AG04450 (cell line): ENCODE results near the gene PGM1. TPM values are rescaled to one million over a fixed set of nuclear protein-coding genes. Genes with fewer than 3 reads are reported as not detected.

Source experiments
- CTCF ChIA-PET: fragments of 300-600, 350-600 bp; formaldehyde crosslinking; extraction: SDS; loops from one replicate; lab custom pipeline; 2022; ENCODE audit warnings: antibody characterized with exemption, inconsistent platforms; lab: Charles Lee
- POLR2A ChIA-PET: fragments of 350-600 bp; formaldehyde crosslinking; extraction: SDS; loops from one replicate; lab custom pipeline; 2021; ENCODE audit warnings: antibody characterized with exemption, inconsistent platforms; lab: Yijun Ruan, JAX
- DNase-seq: peaks from one replicate; pipeline ENCODE4 v3.0.0-alpha.2; 2011; ENCODE audit warnings: low read depth, low spot score
- H3K27ac ChIP-seq: one replicate; pipeline ENCODE4 v1.5.1; 2012; ENCODE audit warnings: low read depth, low read length, control low read depth
- H3K27me3 ChIP-seq: one replicate; pipeline ENCODE4 v1.6.0; 2012; ENCODE audit warnings: low read length; ENCODE audit not compliant: control insufficient read depth, insufficient read depth
- H3K4me3 ChIP-seq: 2 replicates; pipeline ENCODE4 v1.5.1; 2011; ENCODE audit warnings: mild to moderate bottlenecking, low read depth, low read length, control low read depth
- H3K9me3 ChIP-seq: 2 replicates; pipeline ENCODE4 v1.5.1; 2012; ENCODE audit warnings: low read length; ENCODE audit not compliant: control insufficient read depth, insufficient read depth
- CTCF ChIP-seq: IDR thresholded peaks from 2 replicates; pipeline ENCODE4 v1.5.1; 2011; ENCODE audit warnings: low read depth, low read length, control low read depth, inconsistent platforms
- polyA plus RNA-seq: library from polyadenylated mRNA; depleted of rRNA; stranded (reverse); fragments of >200 nt; gene quantifications from 2 replicates; pipeline ENCODE4 v1.2.3, GENCODE V29; 2011

PGM1 gene
- polyA plus RNA-seq, 1 experiment, result 25.0 TPM

DNA sequence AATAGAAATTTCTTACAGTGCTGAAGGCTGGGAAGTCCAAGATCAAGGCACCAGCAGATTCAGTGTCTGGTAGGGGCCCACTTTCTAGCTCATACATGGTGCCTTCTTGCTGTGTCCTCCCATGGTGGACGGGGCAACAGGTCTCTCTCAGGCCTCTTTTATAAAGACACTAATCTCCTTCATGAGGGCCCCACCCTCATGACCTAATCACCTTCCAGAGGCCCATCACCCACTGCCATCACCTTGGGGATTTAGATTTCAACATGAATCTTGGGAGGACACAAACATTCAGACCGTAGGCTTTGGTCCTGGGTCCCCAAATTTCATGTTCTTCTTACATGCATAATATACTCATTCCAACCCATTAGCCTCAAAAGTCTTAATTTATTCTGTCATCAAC is 71.5 kb downstream of the PGM1 start:
- H3K27ac ChIP-seq, result no peak overlapping the region
- CTCF ChIA-PET, result interaction anchor here (2.6 kb wide), 1 partner anchor 9 kb away, joined by 12 read pairs; no protein-coding TSS in a partner anchor
- no peak for TF ChIP-seq CTCF
- no peaks in the 10 kb centered on the region for H3K27me3 ChIP-seq
- POLR2A ChIA-PET, result interaction anchor here (1.2 kb wide), 1 partner anchor 9 kb away, joined by 3 read pairs; no protein-coding TSS in a partner anchor
- H3K4me3 ChIP-seq, result no peak overlapping the region
- peaks cover 3% of the 10 kb centered on the region; the same call in 1 of the 2 replicates for H3K9me3 ChIP-seq
- no peak for DNase-seq

DNA sequence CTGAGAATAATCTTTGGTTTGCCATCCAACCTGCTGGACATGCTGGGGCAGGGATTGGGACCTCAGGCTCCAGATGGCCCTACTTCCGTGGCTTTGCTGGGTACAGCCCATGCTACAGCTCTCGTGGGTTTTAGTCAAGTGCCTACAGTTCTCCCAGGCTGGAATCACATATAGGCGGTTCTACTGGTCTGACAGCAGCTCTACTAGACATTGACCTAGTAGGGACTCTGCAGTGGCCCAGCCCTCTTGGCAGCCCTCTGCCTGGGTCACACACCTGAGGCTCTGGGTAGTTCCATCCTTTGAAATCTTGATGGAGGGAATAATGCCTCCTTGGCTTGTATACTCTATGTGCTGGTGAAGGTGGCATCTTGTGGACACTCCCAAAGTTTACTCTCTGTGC is 72.2 kb downstream of the PGM1 start:
- H3K9me3 ChIP-seq, result peaks cover 3% of the 10 kb centered on the region; the same call in 1 of the 2 replicates
- H3K27ac ChIP-seq, result no peak overlapping the region
- no peaks in the 10 kb centered on the region for H3K27me3 ChIP-seq
- no peak overlapping the region for H3K4me3 ChIP-seq
- POLR2A ChIA-PET, result no interaction called here
- no peak for TF ChIP-seq CTCF
- DNase-seq, result no peak
- CTCF ChIA-PET, result interaction anchor here (2.6 kb wide), 1 partner anchor 9 kb away, joined by 12 read pairs; no protein-coding TSS in a partner anchor

GRCh38 chr1:63665824-63666223 is 72.6 kb downstream of the PGM1 start:
- no peak overlapping the region for H3K27ac ChIP-seq
- ChIA-PET CTCF (interaction anchor here (2.6 kb wide), 1 partner anchor 8 kb away, joined by 12 read pairs; no protein-coding TSS in a partner anchor), POLR2A (no interaction called here)
- no peak for DNase-seq
- TF ChIP-seq CTCF, result no peak
- peaks cover 3% of the 10 kb centered on the region; the same call in 1 of the 2 replicates for H3K9me3 ChIP-seq
- H3K4me3 ChIP-seq, result no peak overlapping the region
- H3K27me3 ChIP-seq, result no peaks in the 10 kb centered on the region

DNA sequence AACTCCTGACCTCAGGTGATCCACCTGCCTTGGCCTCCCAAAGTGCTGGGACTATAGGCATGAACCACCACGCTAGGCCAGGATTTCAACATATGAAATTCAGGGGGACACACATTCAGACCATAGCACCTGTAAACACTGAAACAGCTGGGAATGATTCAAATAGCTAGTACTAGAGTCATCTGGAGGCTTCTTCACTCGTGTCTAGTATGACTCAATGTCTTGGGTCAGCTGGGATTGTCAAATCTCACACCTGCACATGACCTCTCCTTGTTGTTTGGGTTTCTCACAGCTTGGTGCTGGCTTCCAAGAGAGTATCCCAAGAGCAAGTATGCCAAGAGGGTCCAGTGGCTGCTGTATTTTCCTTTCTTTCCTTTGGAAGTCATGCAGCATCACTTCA is 75.1 kb downstream of the PGM1 start:
- DNase-seq, result no peak
- no peaks in the 10 kb centered on the region for H3K27me3 ChIP-seq
- peaks cover 3% of the 10 kb centered on the region; the same call in 1 of the 2 replicates for H3K9me3 ChIP-seq
- no peak overlapping the region for H3K4me3 ChIP-seq
- CTCF ChIA-PET, result interaction anchor here (0.9 to 1.8 kb wide), 2 partner anchors 469 to 576 kb away, joined by 3 to 4 read pairs; no protein-coding TSS in a partner anchor
- POLR2A ChIA-PET, result no interaction called here
- H3K27ac ChIP-seq, result no peak overlapping the region
- TF ChIP-seq CTCF, result no peak

DNA sequence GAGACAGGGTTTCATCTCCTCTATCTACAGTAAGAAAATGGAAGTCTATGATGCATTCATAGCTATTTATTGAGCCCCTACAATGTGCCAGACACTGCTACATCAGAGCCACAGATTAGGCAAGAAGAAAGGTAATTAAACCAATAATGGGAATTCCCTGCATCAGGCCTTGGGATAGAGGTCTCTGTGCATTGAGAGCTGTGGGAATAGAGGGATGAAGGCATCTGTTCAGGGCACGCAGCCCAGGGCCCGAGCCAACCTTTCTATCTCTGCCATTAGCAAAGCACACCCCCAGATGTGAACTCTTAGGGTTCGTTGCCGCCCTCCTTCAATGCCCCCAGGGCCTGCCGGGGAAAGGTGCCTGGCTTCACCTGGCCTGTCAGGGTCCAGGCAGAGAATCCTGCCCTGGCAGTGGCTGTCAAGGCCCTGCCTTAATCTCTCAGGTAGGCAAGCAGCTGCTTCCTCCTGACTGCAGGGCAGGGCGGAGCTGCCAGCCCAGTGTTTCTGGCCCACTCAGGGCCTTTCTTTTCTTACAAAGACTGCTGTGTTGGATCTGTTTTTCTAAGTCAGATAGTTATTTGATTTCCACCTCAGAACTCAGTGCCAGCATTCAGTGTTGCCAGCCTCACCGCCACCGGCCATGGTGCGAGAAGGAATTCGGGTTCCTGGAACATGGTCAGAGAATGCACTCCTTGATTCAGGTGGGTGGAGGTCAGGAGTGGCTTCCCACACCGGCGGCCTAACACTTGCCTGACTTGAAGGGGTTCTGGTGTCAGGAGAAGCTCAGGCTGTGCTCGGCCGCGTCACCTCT is 76.1 kb downstream of the PGM1 start:
- TF ChIP-seq CTCF, result no peak
- H3K9me3 ChIP-seq, result peaks cover 3% of the 10 kb centered on the region; the same call in 1 of the 2 replicates
- ChIA-PET POLR2A (no interaction called here), CTCF (interaction anchor here (0.9 to 2.5 kb wide), 4 partner anchors 23 to 577 kb away, joined by 3 to 6 read pairs (median 4); no protein-coding TSS in a partner anchor)
- no peak overlapping the region for H3K27ac ChIP-seq
- no peaks in the 10 kb centered on the region for H3K27me3 ChIP-seq
- H3K4me3 ChIP-seq, result no peak overlapping the region
- DNase-seq, result no peak
